Stimulated activated CD4-positive, alpha-beta T cell treated with anti-CD3 and anti-CD28 coated beads, Interleukin-4, amount 100 ng/mL, for 1 hour (primary cell): Measurements from ENCODE around the gene DNAH3.

Source experiments
- DNase-seq: peaks from one replicate; pipeline ENCODE4 v3.0.0-alpha.2; 2020

The DNAH3 gene

DNA sequence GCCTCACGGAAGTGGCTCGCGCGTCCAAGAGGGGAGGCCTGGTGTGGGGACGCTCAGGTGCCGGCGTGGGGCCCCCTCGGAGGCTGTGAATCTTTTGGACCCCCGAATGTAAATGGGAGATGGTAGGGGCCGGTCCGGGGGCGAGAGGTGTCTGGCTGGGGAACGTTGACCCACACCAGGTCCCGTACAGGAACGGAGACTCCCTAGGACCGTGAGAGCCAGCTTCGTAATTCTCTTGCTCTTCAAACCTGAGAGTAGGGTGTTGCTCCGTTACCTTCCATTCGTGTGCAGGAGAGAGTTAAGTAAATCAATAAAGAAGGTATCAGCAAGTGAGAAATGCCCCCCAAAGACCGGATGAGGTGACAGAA, 249.6 kb downstream of the DNAH3 start:
- DNase-seq, result no peak

GRCh38 chr16:20900299-20901067, 250.2 kb downstream of the DNAH3 start, which contains the start of the genes DCUN1D3 and LYRM1:
TSS of gene DCUN1D3 (minus strand) at chr16:20900358. CDS start at chr16:20862538, 37,820 bp downstream.
TSS of gene LYRM1 (plus strand) at chr16:20900771. CDS start at chr16:20915556, 14,785 bp downstream.
- DNase-seq, result peak; percentile 87

DNA sequence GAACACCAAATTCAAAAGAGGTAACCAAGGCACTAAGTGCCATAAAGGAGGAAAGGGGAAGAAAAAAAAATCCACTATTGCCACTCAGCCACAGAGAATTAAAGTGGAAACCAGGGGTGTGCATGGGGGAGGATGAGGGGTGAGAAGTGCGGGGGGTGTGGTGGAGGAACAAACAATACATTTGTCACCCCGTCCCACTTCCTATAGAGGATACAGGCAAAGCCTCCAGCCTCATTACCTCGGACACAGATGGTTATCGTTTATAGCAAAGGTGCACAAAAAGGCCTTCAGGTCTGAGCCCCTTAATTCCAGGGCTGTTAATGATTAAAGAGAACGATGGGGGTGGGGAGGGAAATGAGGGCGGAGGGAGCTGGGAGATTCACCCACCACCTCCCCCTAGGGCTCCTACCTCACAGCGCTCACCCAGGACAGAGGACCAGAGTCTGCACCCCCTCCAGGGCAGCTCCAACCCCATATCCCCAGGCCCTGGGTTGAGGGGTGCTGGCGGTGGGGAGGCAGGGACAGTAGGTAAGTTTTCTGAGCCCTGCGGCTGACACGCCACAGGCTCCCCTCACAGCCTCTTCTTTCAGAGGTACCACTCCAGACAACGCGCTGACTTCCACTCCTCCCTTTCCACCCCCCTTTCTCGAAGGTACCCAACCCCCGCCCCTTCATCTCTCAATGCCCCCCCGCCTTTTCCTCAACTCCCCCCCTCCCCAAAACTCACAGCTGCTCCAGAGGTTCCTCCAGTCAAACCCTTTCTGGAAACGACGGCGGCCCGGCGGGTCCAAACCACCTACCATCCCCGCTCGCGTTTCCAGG, 251.0 kb downstream of the DNAH3 start:
- no peak for DNase-seq

- no peak for DNase-seq
Observed at GRCh38 chr16:20899071-20899470, 251.6 kb downstream of the DNAH3 start.

GRCh38 chr16:20897922-20898321, 252.7 kb downstream of the DNAH3 start:
- no peak for DNase-seq

DNA sequence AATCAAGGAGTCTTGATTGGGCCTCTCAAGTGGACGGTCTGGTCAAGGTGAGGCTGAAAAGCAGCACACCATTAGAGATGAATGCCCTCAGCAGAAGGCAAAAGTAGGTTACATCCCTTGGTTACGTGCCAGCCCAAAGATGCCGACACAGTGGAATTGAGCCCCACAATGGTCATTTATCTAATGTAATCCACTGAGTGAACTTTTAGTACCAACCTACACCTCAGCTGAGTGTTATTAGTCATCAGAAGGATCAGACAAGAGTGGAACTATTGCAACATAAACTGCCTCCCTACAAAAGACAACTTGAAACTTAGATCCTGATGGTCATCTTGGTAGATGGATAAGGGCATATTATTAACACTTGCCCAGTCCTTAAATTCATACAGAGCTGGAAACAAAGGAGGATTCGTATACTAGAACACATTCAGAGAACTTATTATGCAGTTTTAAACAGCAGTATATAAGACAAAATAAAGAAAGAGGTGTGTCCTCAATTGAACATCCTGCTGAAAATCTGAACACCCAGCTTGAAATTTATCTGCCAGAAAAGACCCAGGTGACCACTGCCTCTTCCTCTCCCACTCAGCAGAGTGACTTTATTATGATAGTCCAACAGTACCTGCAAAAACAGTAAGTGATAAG, 253.3 kb downstream of the DNAH3 start:
- DNase-seq, result no peak

DNA sequence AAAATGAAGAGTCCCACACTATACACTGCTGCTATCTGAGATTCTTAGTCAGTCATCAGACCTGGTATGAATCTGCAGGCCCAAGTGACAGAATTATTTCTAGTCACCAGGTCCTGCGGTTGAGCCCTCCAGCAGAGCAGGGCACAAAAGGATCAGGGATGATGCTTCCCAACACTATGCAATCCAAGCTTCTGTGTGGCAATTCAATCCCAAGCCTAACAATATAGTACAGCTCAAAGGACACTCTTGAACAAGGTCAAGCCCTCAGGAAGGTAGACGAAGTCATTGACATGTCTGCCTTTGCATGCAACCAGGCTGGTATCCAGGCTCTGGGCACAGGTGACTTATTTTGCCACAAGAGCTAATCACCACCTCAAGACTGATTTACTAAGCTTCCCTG, 256.3 kb downstream of the DNAH3 start:
- no peak for DNase-seq

- no peak for DNase-seq
Observed at GRCh38 chr16:20889625-20890275, 260.9 kb downstream of the DNAH3 start.

DNA sequence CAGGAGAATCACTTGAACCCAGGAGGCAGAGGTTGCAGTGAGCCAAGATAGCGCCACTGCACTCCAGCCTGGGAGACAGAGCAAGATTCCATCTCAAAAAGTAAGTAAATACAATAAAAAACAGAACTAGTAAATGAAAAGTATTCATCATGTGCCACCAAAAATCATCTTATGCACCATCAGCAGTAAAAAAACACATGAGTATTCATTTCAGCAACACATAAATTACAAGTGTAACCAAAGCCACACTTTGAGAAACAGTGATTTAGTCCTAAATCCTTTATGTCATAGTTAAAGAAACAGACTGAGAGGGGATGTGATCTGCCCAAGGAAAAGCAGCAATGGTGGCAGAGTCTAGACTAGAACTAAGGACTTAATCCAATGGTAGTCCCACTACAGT, 263.4 kb downstream of the DNAH3 start:
- no peak for DNase-seq

- DNase-seq, result no peak
Observed at GRCh38 chr16:20886320-20886719, 264.3 kb downstream of the DNAH3 start.

- DNase-seq, result no peak
Observed at GRCh38 chr16:20884240-20884556, 266.4 kb downstream of the DNAH3 start.

- no peak for DNase-seq
Observed at GRCh38 chr16:20883554-20884239, 266.9 kb downstream of the DNAH3 start.
